CD4-positive, alpha-beta T cell (primary cell): Measurements from ENCODE around the gene LPP. TPM values are rescaled to one million over a fixed set of nuclear protein-coding genes. Genes with fewer than 3 reads are reported as not detected.

Source experiments
- ATAC-seq: fragments of 200-7000 bp; cut with Tn5 transposase; one replicate; pipeline ENCODE4 v1.10.0; 2022; ENCODE audit warnings: mild to moderate bottlenecking; ENCODE audit not compliant: poor library complexity
- CTCF ChIA-PET: fragments of 350-600 bp; sonication (Branson Sonifier 250); formaldehyde crosslinking; loops from one replicate; lab custom pipeline; 2021; ENCODE audit warnings: antibody characterized with exemption, inconsistent platforms; lab: Charles Lee
- POLR2A ChIA-PET: fragments of 350-600 bp; sonication (Branson Sonifier 250); formaldehyde crosslinking; loops from one replicate; lab custom pipeline; 2021; ENCODE audit warnings: antibody characterized with exemption, inconsistent platforms; lab: Charles Lee
- DNase-seq, 14 experiments: peaks; one replicate each; pipeline ENCODE4 v3.0.0-alpha.2; 2013 to 2020; ENCODE audit warnings: mixed read lengths in 2 of 14
- H3K27ac ChIP-seq, 2 donors: one replicate each; pipeline versions ENCODE4 v1.5.1 to v1.7.0; 2013; ENCODE audit warnings: low read length in 2 of 2, low read depth in 1 of 2, mild to moderate bottlenecking in 1 of 2
- H3K27me3 ChIP-seq, 2 experiments: 1 replicate in 1 of 2; 2 replicates in 1 of 2; pipeline versions ENCODE4 v1.6.1 to v1.7.0; 2013; ENCODE audit warnings: low read length in 2 of 2, control low read depth in 1 of 2, mild to moderate bottlenecking in 1 of 2, moderate library complexity in 1 of 2; ENCODE audit not compliant: insufficient read depth in 2 of 2, control insufficient read depth in 1 of 2
- H3K36me3 ChIP-seq: one replicate; pipeline ENCODE4 v1.6.1; 2013; ENCODE audit warnings: low read length, control low read depth; ENCODE audit not compliant: insufficient read depth
- H3K4me1 ChIP-seq: one replicate; pipeline ENCODE4 v1.6.1; 2013; ENCODE audit warnings: low read length, control low read depth; ENCODE audit not compliant: insufficient read depth
- H3K4me3 ChIP-seq: one replicate; pipeline ENCODE4 v1.5.1; 2013; ENCODE audit warnings: mild to moderate bottlenecking, low read length, moderate library complexity
- H3K9me3 ChIP-seq, 2 experiments: 1 replicate in 1 of 2; 2 replicates in 1 of 2; pipeline versions ENCODE4 v1.6.1 to v1.7.0; 2013; ENCODE audit warnings: low read length in 2 of 2, mild to moderate bottlenecking in 2 of 2, control low read depth in 1 of 2, moderate library complexity in 1 of 2; ENCODE audit not compliant: control insufficient read depth in 1 of 2, insufficient read depth in 1 of 2
- H3K27ac Mint-ChIP-seq: one replicate; pipeline ENCODE4 v1.8.0; 2020; ENCODE audit warnings: mixed read lengths
- H3K27me3 Mint-ChIP-seq: one replicate; pipeline ENCODE4 v1.8.0; 2021; ENCODE audit warnings: mixed read lengths
- H3K36me3 Mint-ChIP-seq: one replicate; pipeline ENCODE4 v1.8.0; 2021; ENCODE audit warnings: low read depth, mixed read lengths
- H3K4me1 Mint-ChIP-seq: one replicate; pipeline ENCODE4 v1.8.0; 2021; ENCODE audit warnings: low read depth, mixed read lengths
- H3K4me3 Mint-ChIP-seq: one replicate; pipeline ENCODE4 v1.8.0; 2020; ENCODE audit warnings: mild to moderate bottlenecking, mixed read lengths
- H3K9me3 Mint-ChIP-seq: one replicate; pipeline ENCODE4 v1.8.0; 2020; ENCODE audit warnings: mixed read lengths
- intact Hi-C, 2 experiments: fragments of 100-400 bp; cut with DNase I in 1 of 2; cut with micrococcal nuclease in 1 of 2; formaldehyde crosslinking; loops; one replicate each; pipeline versions ENCODE4 v1.15.1 to v1.9.0; 2023 to 2025; cut with DNase I, micrococcal nuclease
- total RNA-seq, 174 experiments: library from RNA in 2 of 174; stranded (reverse) in 2 of 174; gene quantifications; one replicate each; pipeline ENCODE4 v1.2.3 and lab custom pipeline; 2021 to 2026
- TF ChIP-seq, protein P1 (sequence below): fragments of 200-600 bp; IDR thresholded peaks from one replicate; pipeline ENCODE4 v1.8.0; 2022; ENCODE audit warnings: antibody characterized with exemption, mild to moderate bottlenecking

The LPP gene
- total RNA-seq, 2 experiments from 2014 or later: 45.6 to 45.9 TPM

DNA sequence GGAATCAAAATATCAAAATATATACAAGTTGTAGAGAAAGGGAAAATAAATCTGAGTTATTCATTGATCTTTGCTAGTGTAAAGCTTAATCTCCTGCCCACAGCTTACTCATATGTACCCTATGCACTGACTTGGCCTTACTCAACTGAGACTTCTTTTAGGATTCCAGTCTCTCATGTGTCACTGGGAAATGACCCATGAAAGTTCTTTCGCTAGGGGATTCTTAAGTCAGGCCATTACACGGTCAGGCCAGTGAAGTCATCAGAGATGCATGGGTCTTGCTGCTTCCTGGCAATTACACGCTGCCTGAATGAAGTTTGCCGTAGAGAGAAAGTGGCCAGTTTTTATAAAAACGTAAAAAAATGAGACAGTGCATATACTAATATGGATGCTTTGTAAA lies 20.7 kb upstream of the LPP start:
- DNase-seq: no peak
- no peak overlapping the region for H3K4me3 ChIP-seq
- no peak overlapping the region for H3K27ac ChIP-seq
- H3K4me1 Mint-ChIP-seq: peaks cover 4% of the 10 kb centered on the region
- TF ChIP-seq, protein P1, sequence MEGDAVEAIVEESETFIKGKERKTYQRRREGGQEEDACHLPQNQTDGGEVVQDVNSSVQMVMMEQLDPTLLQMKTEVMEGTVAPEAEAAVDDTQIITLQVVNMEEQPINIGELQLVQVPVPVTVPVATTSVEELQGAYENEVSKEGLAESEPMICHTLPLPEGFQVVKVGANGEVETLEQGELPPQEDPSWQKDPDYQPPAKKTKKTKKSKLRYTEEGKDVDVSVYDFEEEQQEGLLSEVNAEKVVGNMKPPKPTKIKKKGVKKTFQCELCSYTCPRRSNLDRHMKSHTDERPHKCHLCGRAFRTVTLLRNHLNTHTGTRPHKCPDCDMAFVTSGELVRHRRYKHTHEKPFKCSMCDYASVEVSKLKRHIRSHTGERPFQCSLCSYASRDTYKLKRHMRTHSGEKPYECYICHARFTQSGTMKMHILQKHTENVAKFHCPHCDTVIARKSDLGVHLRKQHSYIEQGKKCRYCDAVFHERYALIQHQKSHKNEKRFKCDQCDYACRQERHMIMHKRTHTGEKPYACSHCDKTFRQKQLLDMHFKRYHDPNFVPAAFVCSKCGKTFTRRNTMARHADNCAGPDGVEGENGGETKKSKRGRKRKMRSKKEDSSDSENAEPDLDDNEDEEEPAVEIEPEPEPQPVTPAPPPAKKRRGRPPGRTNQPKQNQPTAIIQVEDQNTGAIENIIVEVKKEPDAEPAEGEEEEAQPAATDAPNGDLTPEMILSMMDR: no peak
- POLR2A ChIA-PET: no interaction called here
- intact Hi-C loops: no loop called here
- H3K4me1 ChIP-seq: no peaks in the 10 kb centered on the region
- H3K9me3 ChIP-seq: no peaks in the 10 kb centered on the region
- ATAC-seq: no peak
- no peaks in the 10 kb centered on the region for H3K27me3 Mint-ChIP-seq
- H3K27ac Mint-ChIP-seq: no peak overlapping the region
- H3K4me3 Mint-ChIP-seq: no peak overlapping the region
- H3K36me3 Mint-ChIP-seq: no peaks in the 10 kb centered on the region
- no peaks in the 10 kb centered on the region for H3K27me3 ChIP-seq
- H3K9me3 Mint-ChIP-seq: no peaks in the 10 kb centered on the region
- CTCF ChIA-PET: no interaction called here
- H3K36me3 ChIP-seq: no peaks in the 10 kb centered on the region

DNA sequence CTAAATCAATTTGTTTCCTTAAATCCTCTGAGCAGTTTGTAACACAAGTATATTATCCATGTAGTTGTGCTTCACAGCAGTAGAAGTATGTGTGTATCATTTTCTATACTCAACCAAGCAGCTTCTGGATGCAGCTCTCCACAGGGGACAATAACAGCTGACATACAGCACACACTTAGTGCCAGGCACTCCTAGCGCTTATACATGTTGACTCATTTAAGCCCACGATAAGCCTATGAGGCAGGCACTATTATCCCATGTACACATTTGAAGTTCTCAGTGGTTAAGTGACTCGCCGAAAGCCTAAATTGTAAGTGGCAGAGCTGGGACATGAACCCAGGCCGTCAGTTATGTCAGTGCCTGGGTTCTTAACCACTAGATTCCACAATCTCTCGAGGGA lies 20.3 kb upstream of the LPP start:
- Mint-ChIP-seq H3K4me1 (peaks cover 4% of the 10 kb centered on the region), H3K27ac (no peak overlapping the region), H3K36me3 (no peaks in the 10 kb centered on the region), H3K4me3 (no peak overlapping the region), H3K9me3 (no peaks in the 10 kb centered on the region), H3K27me3 (no peaks in the 10 kb centered on the region)
- intact Hi-C loops: no loop called here
- H3K4me1 ChIP-seq: no peaks in the 10 kb centered on the region
- no peak for ATAC-seq
- H3K4me3 ChIP-seq: no peak overlapping the region
- no peak overlapping the region for H3K27ac ChIP-seq
- ChIA-PET POLR2A (no interaction called here), CTCF (no interaction called here)
- no peaks in the 10 kb centered on the region for H3K9me3 ChIP-seq
- TF ChIP-seq, protein P1: no peak
- no peak for DNase-seq
- no peaks in the 10 kb centered on the region for H3K27me3 ChIP-seq
- no peaks in the 10 kb centered on the region for H3K36me3 ChIP-seq

DNA sequence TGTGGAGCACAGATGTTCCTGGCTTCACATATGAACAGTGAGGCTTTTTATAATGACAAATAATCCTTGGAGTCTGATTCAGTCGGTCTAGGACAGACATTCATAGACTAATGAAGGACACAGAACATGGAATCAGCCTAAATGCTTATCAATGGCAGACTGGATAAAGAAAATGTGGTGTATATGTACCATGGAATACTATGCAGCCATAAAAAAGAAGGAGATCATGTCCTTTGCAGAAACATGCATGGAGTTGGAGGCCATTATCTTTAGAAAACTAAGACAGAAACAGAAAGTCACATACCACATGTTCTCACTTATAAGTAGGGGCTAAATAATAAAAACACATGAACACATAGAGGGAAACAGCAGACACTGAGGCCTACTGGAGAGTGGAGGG lies 19.9 kb upstream of the LPP start:
- H3K4me3 Mint-ChIP-seq: no peak overlapping the region
- Histone ChIP-seq H3K36me3 (no peaks in the 10 kb centered on the region), H3K27ac (no peak overlapping the region), H3K27me3 (no peaks in the 10 kb centered on the region), H3K4me1 (no peaks in the 10 kb centered on the region), H3K9me3 (no peaks in the 10 kb centered on the region), H3K4me3 (no peak overlapping the region)
- ChIA-PET POLR2A (no interaction called here), CTCF (no interaction called here)
- TF ChIP-seq, protein P1: no peak
- intact Hi-C loops: no loop called here
- H3K36me3 Mint-ChIP-seq: no peaks in the 10 kb centered on the region
- peaks cover 4% of the 10 kb centered on the region for H3K4me1 Mint-ChIP-seq
- H3K9me3 Mint-ChIP-seq: no peaks in the 10 kb centered on the region
- ATAC-seq (no peak), DNase-seq (no peak)
- no peaks in the 10 kb centered on the region for H3K27me3 Mint-ChIP-seq
- no peak overlapping the region for H3K27ac Mint-ChIP-seq
